PC-9 (cell line): ENCODE data around the gene NR4A1. TPM values are rescaled to one million over a fixed set of nuclear protein-coding genes. Genes with fewer than 3 reads are reported as not detected.

ENCODE experiments used
- BruUV-seq: library from RNA; stranded (reverse); fragments of 400-500 nt; replicated peaks from 2 replicates; lab custom pipeline; 2021; lab: Mats Ljungman, UMichigan
- CTCF ChIA-PET: fragments of 300-600 bp; sonication (Branson Sonifier 250); formaldehyde crosslinking; loops from one replicate; lab custom pipeline; 2022; ENCODE audit warnings: antibody characterized with exemption; lab: Charles Lee
- POLR2A ChIA-PET: fragments of 300-600 bp; sonication (Branson Sonifier 250); formaldehyde crosslinking; loops from one replicate; lab custom pipeline; 2022; ENCODE audit warnings: antibody characterized with exemption; ENCODE audit not compliant: unreplicated experiment; lab: Charles Lee
- DNase-seq, 2 experiments: peaks; one replicate each; pipeline versions ENCODE4 v3.0.0 to v3.0.0-alpha.2; 2015 to 2022; ENCODE audit warnings: mixed read lengths in 1 of 2
- H2AFZ ChIP-seq: fragments of 200-600 bp; sonication (generic); 2 replicates; pipeline ENCODE4 v1.8.1; 2017; ENCODE audit warnings: antibody characterized with exemption
- H3F3A ChIP-seq: fragments of 200-600 bp; sonication (generic); 2 replicates; pipeline ENCODE4 v1.8.1; 2017; ENCODE audit warnings: antibody characterized with exemption, mild to moderate bottlenecking, low read depth; ENCODE audit not compliant: insufficient read depth
- H3K27ac ChIP-seq: fragments of 200-600 bp; sonication (generic); 2 replicates; pipeline ENCODE4 v1.6.1; 2016; ENCODE audit warnings: mixed run types
- H3K27me3 ChIP-seq: fragments of 200-600 bp; sonication (generic); 2 replicates; pipeline ENCODE4 v1.6.1; 2016; ENCODE audit warnings: low read depth, mixed run types; ENCODE audit not compliant: insufficient read depth
- H3K36me3 ChIP-seq: fragments of 200-600 bp; sonication (generic); 2 replicates; pipeline ENCODE4 v1.6.1; 2016; ENCODE audit warnings: low read depth, mixed run types
- H3K4me1 ChIP-seq: fragments of 200-600 bp; sonication (generic); replicated peaks from 2 replicates; pipeline ENCODE4 v1.6.1; 2016; ENCODE audit warnings: mixed run types; ENCODE audit not compliant: insufficient read depth
- H3K4me2 ChIP-seq: fragments of 200-600 bp; sonication (generic); 2 replicates; pipeline ENCODE4 v1.6.1; 2017; ENCODE audit warnings: mixed run types
- H3K4me3 ChIP-seq: fragments of 200-600 bp; sonication (generic); 2 replicates; pipeline ENCODE4 v1.6.1; 2016; ENCODE audit warnings: mixed run types
- H3K79me2 ChIP-seq: fragments of 200-600 bp; sonication (generic); 2 replicates; pipeline ENCODE4 v1.6.1; 2017; ENCODE audit warnings: low read depth, mixed run types
- H3K9me2 ChIP-seq: fragments of 200-600 bp; sonication (generic); 2 replicates; pipeline ENCODE4 v1.8.1; 2017; ENCODE audit warnings: mild to moderate bottlenecking; ENCODE audit not compliant: insufficient read depth
- H3K9me3 ChIP-seq: fragments of 200-600 bp; sonication (generic); 2 replicates; pipeline ENCODE4 v1.8.1; 2016; ENCODE audit warnings: low read depth; ENCODE audit not compliant: insufficient read depth
- H4K20me1 ChIP-seq: fragments of 200-600 bp; sonication (generic); 2 replicates; pipeline ENCODE4 v1.8.1; 2017; ENCODE audit not compliant: insufficient read depth
- CTCF ChIP-seq: fragments of 200-600 bp; sonication (generic); conservative IDR thresholded peaks from 2 replicates; pipeline ENCODE4 v1.6.1; 2017; ENCODE audit warnings: mixed run types, antibody characterized with exemption, mild to moderate bottlenecking, moderate library complexity
- EZH2 ChIP-seq: fragments of 200-600 bp; sonication (generic); IDR thresholded peaks from 2 replicates; pipeline ENCODE4 v1.8.0; 2017; ENCODE audit warnings: antibody characterized with exemption, low read depth
- intact Hi-C: fragments of 100-400 bp; cut with micrococcal nuclease; formaldehyde crosslinking; loops from one replicate; pipeline ENCODE4 v1.10.0; 2022; ENCODE audit not compliant: unreplicated experiment
- total RNA-seq: library from RNA; stranded (reverse); gene quantifications from 2 replicates; pipeline ENCODE4 v1.2.3, GENCODE V29; 2021

NR4A1 gene
- total RNA-seq, 1 experiment from 2014 or later = 6.5 TPM

- ChIA-PET POLR2A (interaction anchor here (0.5 kb wide), 1 partner anchor 830 kb away, joined by 5 read pairs; no protein-coding TSS in a partner anchor), CTCF (interaction anchor here (0.7 kb wide), 1 partner anchor 95 kb away, joined by 4 read pairs; no protein-coding TSS in a partner anchor)
- no peaks in the 10 kb centered on the region for H3K9me3 ChIP-seq
- H3K4me2 ChIP-seq = no peak overlapping the region
- BruUV-seq = no TSS peak
- H3K4me1 ChIP-seq = no peaks in the 10 kb centered on the region
- H3K9me2 ChIP-seq = no peaks in the 10 kb centered on the region
- no peak overlapping the region for H3K27ac ChIP-seq
- no peak overlapping the region for H3K4me3 ChIP-seq
- no peak overlapping the region for H2AFZ ChIP-seq
- H3K27me3 ChIP-seq = peaks cover 34% of the 10 kb centered on the region
- H3K79me2 ChIP-seq = no peaks in the 10 kb centered on the region
- DNase-seq = no peak
- TF ChIP-seq CTCF (no peak), EZH2 (no peak)
- no peaks in the 10 kb centered on the region for H4K20me1 ChIP-seq
- no peaks in the 10 kb centered on the region for H3K36me3 ChIP-seq
- H3F3A ChIP-seq = no peaks in the 10 kb centered on the region
- intact Hi-C loops = no loop called here
These were observed 39.8 kb downstream of the NR4A1 start for GRCh38 chr12:52091061-52091460.

GRCh38 chr12:52091869-52092268 lies 40.6 kb downstream of the NR4A1 start:
- Histone ChIP-seq H2AFZ (no peak overlapping the region), H3K9me2 (no peaks in the 10 kb centered on the region), H3F3A (no peaks in the 10 kb centered on the region), H3K4me1 (no peaks in the 10 kb centered on the region), H3K9me3 (no peaks in the 10 kb centered on the region), H3K4me3 (no peak overlapping the region), H3K4me2 (no peak overlapping the region), H3K27ac (no peak overlapping the region), H4K20me1 (no peaks in the 10 kb centered on the region), H3K36me3 (no peaks in the 10 kb centered on the region), H3K79me2 (no peaks in the 10 kb centered on the region), H3K27me3 (peaks cover 34% of the 10 kb centered on the region)
- ChIA-PET POLR2A (no interaction called here), CTCF (no interaction called here)
- intact Hi-C loops = no loop called here
- BruUV-seq = no TSS peak
- TF ChIP-seq EZH2 (no peak), CTCF (no peak)
- DNase-seq = no peak

GRCh38 chr12:52093346-52093745 lies 42.1 kb downstream of the NR4A1 start:
- POLR2A ChIA-PET = interaction anchor here (0.7 kb wide), 1 partner anchor 1642 kb away, joined by 5 read pairs; no protein-coding TSS in a partner anchor
- BruUV-seq = no TSS peak

More at GRCh38 chr12:52093346-52093745, 42.1 kb downstream of the NR4A1 start:
- TF ChIP-seq EZH2 (no peak), CTCF (no peak)
- intact Hi-C loops = no loop called here
- no peak for DNase-seq
- H3K4me1 ChIP-seq = no peaks in the 10 kb centered on the region
- H3K27ac ChIP-seq = no peak overlapping the region
- no peaks in the 10 kb centered on the region for H3F3A ChIP-seq
- H3K27me3 ChIP-seq = peaks cover 40% of the 10 kb centered on the region
- CTCF ChIA-PET = interaction anchor here (0.7 kb wide), 1 partner anchor 21 kb away, joined by 4 read pairs; no protein-coding TSS in a partner anchor
- H3K4me2 ChIP-seq = no peak overlapping the region
- H3K9me3 ChIP-seq = no peaks in the 10 kb centered on the region
- H4K20me1 ChIP-seq = no peaks in the 10 kb centered on the region
- no peak overlapping the region; the same call in 1 of the 2 replicates for H2AFZ ChIP-seq
- H3K4me3 ChIP-seq = no peak overlapping the region
- no peaks in the 10 kb centered on the region for H3K36me3 ChIP-seq
- H3K9me2 ChIP-seq = no peaks in the 10 kb centered on the region
- H3K79me2 ChIP-seq = no peaks in the 10 kb centered on the region
